GM12875 (cell line): ENCODE data around the gene FBXL15.
A peak's percentile ranks its signal among the peaks of the same experiment; 100 is the strongest.

Source experiments
- H3K4me3 ChIP-seq: one replicate; pipeline ENCODE4 v1.5.1; 2011; ENCODE audit warnings: low read depth, low read length, control low read depth
- CTCF ChIP-seq: IDR thresholded peaks from 2 replicates; pipeline ENCODE4 v1.5.1; 2011; ENCODE audit warnings: low read depth, mild to moderate bottlenecking, control low read depth, inconsistent platforms, low read length, moderate library complexity, borderline replicate concordance; ENCODE audit not compliant: insufficient read depth

Gene FBXL15

DNA sequence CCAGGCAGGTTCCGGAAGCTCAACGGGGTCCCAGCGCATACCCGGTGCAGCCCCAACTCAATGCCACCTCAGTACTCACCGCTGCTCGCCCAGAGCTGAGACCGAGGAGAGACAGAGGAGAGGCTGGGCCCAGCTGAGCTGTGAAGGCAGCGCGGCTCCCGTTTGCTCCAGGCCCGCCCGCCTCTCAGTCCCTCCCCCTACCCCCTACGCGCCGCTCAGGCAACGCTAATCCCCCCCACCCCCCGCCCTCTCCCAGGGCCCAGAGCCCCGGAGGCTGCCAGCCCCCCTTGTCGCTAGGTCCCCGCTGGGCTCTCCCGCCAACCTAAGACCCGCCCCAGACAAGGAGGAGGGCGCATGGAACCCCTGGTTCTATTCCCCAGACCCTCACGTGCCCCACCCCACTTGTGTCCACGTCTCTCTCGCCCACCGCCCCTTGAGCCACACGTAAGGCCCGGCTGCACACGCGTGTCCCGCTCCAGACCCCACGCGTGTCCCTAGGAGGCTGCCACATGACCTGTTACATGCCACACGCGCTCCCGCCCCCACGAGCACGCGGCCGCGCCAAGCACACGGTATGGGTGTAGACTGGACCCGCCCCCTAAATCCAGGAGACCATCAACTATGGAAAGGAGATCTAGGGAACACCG, 1.9 kb upstream of the FBXL15 start, which contains the start of gene PSD:
TSS of gene PSD (minus strand) at position 164 of the 647 bp plus-strand sequence. CDS start 1,747 bp downstream, outside the sequence.
- TF ChIP-seq CTCF = no peak
- peak within 1 kb of the TSS; percentile 98 for H3K4me3 ChIP-seq

- peak overlapping the region; percentile 98 for H3K4me3 ChIP-seq
- TF ChIP-seq CTCF = no peak
Observed at GRCh38 chr10:102419269-102420180, 1.1 kb upstream of the FBXL15 start.

- no peak for TF ChIP-seq CTCF
Observed at GRCh38 chr10:102420181-102420713, 389 bp upstream of the FBXL15 start.

DNA sequence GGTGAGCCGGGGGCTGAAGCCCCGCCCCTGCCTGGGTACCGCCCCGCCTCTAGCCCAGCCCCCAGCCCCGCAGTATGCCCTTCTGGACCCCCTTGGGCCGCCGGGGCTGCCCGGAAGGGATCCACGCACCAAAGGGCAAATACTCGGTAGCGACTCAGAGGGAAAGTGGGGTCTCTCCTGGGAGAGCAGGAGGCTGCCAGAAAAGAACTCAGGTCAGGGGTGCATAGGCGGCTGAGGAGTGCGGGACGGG, 796 bp downstream of the FBXL15 start:
- no peak for TF ChIP-seq CTCF
- peak overlapping the region; percentile 98 for H3K4me3 ChIP-seq

More at GRCh38 chr10:102420181-102420713, 389 bp upstream of the FBXL15 start:
- H3K4me3 ChIP-seq = peak overlapping the region; percentile 98

DNA sequence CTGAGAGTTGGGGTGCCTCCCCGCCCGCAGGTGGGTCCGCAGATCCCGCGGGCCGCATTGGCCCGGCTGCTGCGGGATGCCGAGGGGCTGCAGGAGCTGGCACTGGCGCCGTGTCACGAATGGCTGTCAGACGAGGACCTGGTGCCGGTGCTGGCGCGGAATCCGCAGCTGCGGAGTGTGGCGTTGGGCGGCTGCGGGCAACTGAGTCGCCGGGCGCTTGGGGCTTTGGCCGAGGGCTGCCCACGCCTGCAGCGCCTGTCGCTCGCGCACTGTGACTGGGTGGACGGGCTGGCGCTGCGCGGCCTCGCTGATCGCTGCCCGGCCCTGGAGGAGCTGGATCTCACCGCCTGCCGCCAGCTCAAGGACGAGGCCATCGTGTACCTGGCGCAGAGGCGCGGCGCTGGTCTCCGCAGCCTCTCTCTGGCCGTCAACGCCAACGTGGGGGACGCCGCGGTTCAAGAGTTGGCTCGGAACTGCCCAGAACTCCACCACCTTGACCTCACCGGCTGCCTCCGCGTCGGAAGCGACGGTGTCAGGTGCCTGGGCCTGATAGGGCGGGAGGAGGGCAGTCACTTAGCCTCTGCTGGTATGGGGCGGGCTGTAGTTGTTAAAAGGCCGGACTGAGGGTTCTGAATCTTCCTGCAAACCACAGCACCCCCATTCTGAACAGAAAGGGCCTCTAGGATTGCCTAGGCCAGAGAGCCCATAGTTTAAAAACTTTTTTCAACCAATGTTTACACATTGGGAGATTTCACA, 1.3 kb downstream of the FBXL15 start:
- no peak for TF ChIP-seq CTCF

DNA sequence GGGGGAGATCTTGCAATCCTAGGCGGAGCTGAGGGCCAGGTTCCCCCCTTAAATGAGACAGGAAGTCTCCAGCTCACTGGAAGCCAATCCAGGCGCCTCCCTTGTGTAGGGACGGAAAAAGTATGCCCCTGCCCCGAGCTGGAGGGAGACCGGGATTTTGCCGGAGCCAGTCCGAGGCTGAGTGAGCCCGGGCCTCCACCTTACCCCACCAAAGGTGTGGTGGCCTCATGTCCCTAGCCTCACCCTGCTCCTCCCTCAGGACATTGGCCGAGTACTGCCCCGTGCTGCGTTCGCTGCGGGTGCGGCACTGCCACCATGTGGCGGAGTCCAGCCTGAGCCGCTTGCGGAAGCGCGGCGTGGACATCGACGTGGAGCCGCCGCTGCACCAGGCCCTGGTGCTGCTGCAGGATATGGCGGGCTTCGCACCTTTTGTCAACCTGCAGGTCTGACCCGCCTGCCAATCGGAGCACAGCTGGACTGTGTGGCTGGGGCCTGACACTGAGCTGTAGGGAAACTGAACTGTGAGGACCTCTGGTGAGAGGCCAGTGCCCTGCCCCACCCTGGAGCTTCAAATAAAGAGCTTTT, 2.0 kb downstream of the FBXL15 start:
- peak overlapping the region; percentile 98 for H3K4me3 ChIP-seq
- TF ChIP-seq CTCF = peak; percentile 85

More for the DNA sequence above, 1.3 kb downstream of the FBXL15 start:
- H3K4me3 ChIP-seq = peak overlapping the region; percentile 98
